T-helper 1 cell treated with Interleukin-12 subunit alpha and Interleukin-12 subunit beta and Interleukin-4 antibody, amounts not matched to agents 30 ng/mL and 1 ng/mL, for 36 hours (primary cell): Measurements from ENCODE around the gene TSPAN11. TPM values are rescaled to one million over a fixed set of nuclear protein-coding genes. Genes with fewer than 3 reads are reported as not detected.

ENCODE experiments used
- intact Hi-C: fragments of 100-400 bp; cut with micrococcal nuclease; formaldehyde crosslinking; loops from one replicate; pipeline ENCODE4 v1.15.1; 2024
- total RNA-seq: library from RNA; stranded (reverse); gene quantifications from 2 replicates; pipeline ENCODE4 v1.2.3, GENCODE V29; 2022

The TSPAN11 gene
- total RNA-seq, 1 donor from 2014 or later = not detected

GRCh38 chr12:31037931-31038330, 111.4 kb downstream of the TSPAN11 start:
- intact Hi-C loops = no loop called here

GRCh38 chr12:31041033-31041564, 114.6 kb downstream of the TSPAN11 start:
- intact Hi-C loops = no loop called here

Other genes starting within 250 kb of the TSPAN11 start
- gene IPO8, start 230.9 kb upstream of the TSPAN11 start, total RNA-seq = 43.3 and 48.5 TPM in 2 replicates
- gene CAPRIN2, start 171.8 kb upstream of the TSPAN11 start, total RNA-seq = 11.0 and 14.8 TPM in 2 replicates
- gene DDX11, start 147.1 kb downstream of the TSPAN11 start, total RNA-seq = 126 and 131 TPM in 2 replicates